T-helper 22 cell (primary cell): ENCODE data around the gene CRMP1.

Experiments used
- DNase-seq: peaks from one replicate; pipeline ENCODE4 v3.0.0-alpha.2; 2020; ENCODE audit warnings: low read depth

CRMP1 gene

DNA sequence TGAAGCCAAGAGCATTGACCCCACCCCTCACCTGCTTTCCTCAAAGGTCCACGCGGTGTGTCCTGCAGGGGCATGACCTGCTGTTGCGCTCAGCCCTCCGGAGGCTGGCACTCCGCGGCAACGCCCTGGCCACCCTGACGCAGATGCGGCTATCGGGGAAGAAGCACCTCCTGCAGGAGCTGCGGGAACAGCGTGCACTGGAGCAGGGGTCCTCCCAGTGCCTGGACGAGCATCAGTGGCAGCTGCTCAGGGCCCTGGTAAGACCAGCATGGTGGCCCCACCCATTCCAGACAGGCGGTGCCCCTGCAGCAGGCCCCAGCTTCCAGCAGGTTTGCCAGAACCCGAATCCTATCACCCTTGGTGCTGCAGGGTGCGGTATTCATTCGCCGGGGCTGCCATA lies 95.9 kb downstream of the CRMP1 start:
- no peak for DNase-seq

GRCh38 chr4:5795580-5795979 lies 97.3 kb downstream of the CRMP1 start:
- DNase-seq = no peak

- no peak for DNase-seq
Observed at GRCh38 chr4:5793514-5793913, 99.4 kb downstream of the CRMP1 start.

DNA sequence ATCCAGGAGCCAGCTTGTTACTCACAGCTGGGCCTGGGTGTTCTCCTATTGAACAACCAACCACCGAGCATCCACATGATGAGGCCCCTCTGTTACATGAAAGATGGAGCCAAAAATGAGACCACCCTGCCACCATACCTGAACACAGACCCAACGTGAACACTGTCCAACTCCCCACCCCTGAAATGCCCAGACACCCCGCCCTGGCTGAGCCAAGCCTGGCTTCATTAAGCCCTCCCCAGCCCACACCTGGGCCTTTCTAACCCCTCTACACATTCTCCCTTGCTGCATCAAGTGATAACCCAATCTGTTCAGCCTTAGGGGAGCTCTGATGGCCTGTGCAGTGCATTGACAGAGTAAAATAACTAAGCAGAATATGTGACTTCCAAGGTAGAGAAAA lies 101.2 kb downstream of the CRMP1 start:
- no peak for DNase-seq

- DNase-seq = no peak
Observed at GRCh38 chr4:5790546-5790857, 102.4 kb downstream of the CRMP1 start.

DNA sequence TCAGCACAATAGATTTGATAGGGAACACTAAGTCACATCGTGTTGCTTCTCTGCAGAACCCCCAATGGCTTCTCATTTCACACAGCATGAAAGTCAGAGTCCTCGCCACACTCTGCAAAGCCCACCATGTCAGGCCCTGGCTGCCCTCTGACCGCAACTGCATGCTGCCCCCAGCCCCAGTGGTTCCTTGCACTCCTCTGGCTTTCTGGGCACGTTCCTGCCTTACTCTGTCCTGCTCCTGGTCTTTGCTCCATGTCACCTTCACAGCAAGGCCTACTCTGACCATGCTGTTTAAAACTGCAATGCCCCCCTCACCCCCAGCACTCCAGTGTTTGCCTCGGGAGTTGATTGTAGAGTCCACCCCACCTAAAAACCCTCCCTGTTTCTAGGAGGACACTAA lies 103.7 kb downstream of the CRMP1 start:
- no peak for DNase-seq

- DNase-seq = no peak
Observed at GRCh38 chr4:5788144-5788543, 104.7 kb downstream of the CRMP1 start.

- DNase-seq = no peak
Observed at GRCh38 chr4:5787311-5787710, 105.6 kb downstream of the CRMP1 start.

- no peak for DNase-seq
Observed at GRCh38 chr4:5785806-5786680, 106.8 kb downstream of the CRMP1 start.

DNA sequence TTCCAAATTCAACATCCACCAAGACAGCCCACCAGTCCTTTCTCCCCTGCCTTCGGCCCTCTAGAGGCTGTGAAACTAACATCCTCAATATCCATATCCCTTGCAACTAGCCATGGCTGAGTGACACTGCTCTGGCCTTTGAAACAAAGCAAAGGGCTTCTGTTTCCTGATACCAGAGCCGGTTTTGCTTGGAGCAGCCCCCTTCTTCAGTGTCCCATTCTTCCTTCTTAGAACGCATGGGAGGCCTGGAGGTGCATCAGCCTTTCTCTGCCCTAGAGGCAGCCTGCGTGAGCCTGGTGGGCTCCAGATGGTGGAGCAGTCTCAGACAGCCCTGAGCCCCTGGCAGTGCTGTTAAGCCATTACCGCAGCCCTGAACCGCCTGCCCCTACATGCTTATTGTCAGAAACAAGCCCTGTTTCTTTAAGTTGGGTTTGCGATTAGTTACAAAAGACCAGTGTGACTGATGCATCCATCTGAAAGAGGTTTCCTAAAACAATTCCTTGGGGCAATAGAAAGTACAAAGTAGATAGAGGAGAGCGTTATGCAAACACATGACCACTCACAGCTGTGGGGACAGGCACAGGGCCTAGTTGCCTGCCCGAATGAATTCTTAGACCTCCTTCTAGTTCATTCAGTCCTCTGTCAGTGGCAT lies 107.8 kb downstream of the CRMP1 start:
- no peak for DNase-seq

DNA sequence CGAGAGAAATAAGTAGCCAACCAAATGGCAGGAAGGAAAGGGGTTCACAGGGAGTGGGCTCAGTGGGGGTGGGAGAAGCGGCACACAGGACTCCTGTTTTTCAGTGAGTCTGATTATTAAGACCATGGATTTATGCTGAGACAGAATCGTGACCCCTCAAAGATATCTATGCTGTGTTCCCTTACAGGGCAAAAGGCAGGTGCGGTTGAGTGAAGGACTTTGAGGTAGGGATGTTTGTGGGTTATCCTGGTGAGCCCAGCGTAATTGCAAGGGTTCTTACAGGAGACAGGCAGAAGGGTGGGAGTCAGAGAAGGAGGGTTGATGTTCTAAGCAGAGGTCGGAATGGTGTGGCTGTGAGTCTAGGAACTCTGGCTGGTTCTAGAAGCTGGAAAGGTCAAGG lies 108.9 kb downstream of the CRMP1 start:
- DNase-seq = no peak

DNA sequence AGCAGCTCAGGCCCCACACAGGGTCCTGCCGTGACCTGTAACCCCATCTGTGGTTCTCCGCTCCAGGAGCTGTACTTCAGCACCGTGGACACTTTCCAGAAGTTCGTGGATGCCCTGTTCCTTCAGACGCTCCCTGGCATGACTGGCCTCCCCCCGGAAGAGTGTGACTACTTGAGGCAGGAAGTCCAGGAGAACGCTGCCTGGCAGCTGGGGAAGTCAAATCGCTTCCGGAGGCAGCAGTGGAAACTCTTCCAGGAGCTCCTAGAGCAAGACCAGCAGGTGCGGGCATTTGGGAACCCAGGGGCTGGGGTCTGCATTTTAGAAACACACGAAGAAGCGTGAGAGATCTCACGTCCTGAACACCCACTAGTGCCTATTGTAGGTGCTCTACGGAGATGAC lies 109.4 kb downstream of the CRMP1 start:
- no peak for DNase-seq

- DNase-seq = no peak
Observed at GRCh38 chr4:5782829-5783476, 109.9 kb downstream of the CRMP1 start.

- no peak for DNase-seq
Observed at GRCh38 chr4:5781691-5782090, 111.2 kb downstream of the CRMP1 start.

DNA sequence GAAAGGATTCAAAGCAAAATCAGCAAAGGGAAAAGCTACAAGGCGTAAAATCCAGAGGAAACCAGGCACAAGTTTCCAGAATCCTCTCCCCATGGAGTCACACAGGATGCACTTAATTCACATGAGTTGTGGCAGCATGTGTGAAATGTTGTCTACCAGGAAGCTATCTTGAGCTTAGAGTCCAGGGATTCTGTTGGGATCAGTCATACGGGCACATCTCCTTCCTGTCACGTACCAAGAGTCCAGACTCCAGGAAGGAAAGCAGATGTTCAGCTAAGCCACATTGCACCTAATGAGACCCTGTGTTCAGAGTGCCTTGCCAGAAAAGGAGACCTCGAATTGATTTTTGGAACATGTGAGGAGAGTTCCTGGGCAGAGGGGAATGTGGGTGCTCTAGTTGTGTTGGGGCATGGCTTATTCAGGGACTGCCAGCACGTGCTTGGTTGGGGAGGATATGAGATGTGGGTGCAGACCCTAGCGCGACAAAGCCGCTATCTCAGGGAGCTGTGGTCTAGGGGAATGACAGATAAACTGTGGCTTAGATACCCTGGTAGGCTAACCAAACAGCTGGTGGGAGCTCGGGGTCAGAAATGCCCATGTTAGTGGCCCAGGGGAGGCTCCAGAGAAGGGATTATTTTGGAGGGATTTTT lies 111.9 kb downstream of the CRMP1 start:
- no peak for DNase-seq

DNA sequence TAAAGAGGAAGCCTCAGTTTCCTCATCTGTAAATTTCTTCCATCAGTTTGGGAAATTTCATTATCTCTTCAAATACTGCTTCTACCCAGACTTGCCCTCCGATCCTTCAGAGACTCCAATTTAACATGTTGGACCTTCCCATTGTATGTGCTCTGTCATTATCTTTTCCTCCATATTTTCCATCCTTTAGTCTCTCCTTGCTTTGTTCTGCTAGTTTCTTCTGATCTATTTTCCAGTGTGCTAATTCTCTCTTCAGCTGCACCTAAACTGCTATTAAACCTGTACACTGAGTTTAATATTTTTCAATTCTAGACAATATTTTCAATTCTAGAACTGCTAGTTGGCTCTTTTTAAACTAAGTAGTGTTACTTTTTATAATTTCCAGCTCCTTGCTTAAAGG lies 116.4 kb downstream of the CRMP1 start:
- no peak for DNase-seq

GRCh38 chr4:5774416-5775036 lies 118.4 kb downstream of the CRMP1 start:
- no peak for DNase-seq

DNA sequence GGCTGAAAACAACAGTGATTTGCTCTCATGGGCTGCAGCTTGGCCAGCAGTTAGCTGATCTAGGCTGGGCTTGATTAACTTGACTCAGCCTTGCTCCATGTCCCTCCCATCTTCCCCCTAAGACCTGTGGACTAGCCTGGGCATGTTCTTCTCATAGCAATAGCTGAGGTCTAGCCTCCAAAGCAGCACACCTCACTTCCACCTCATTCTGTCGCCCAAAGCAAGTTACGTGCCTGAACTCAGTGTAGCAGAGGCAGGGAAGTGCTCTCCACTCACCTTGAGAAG lies 119.7 kb downstream of the CRMP1 start:
- no peak for DNase-seq

- no peak for DNase-seq
Observed at GRCh38 chr4:5772528-5773270, 120.2 kb downstream of the CRMP1 start.
